AG04450 (cell line): ENCODE results near the gene TMEFF1. TPM values are rescaled to one million over a fixed set of nuclear protein-coding genes. Genes with fewer than 3 reads are reported as not detected.

ENCODE experiments used
- CTCF ChIA-PET: fragments of 300-600, 350-600 bp; formaldehyde crosslinking; extraction: SDS; loops from one replicate; lab custom pipeline; 2022; ENCODE audit warnings: antibody characterized with exemption, inconsistent platforms; lab: Charles Lee
- POLR2A ChIA-PET: fragments of 350-600 bp; formaldehyde crosslinking; extraction: SDS; loops from one replicate; lab custom pipeline; 2021; ENCODE audit warnings: antibody characterized with exemption, inconsistent platforms; lab: Yijun Ruan, JAX
- DNase-seq: peaks from one replicate; pipeline ENCODE4 v3.0.0-alpha.2; 2011; ENCODE audit warnings: low read depth, low spot score
- H3K27ac ChIP-seq: one replicate; pipeline ENCODE4 v1.5.1; 2012; ENCODE audit warnings: low read depth, low read length, control low read depth
- H3K27me3 ChIP-seq: one replicate; pipeline ENCODE4 v1.6.0; 2012; ENCODE audit warnings: low read length; ENCODE audit not compliant: control insufficient read depth, insufficient read depth
- H3K4me3 ChIP-seq: 2 replicates; pipeline ENCODE4 v1.5.1; 2011; ENCODE audit warnings: mild to moderate bottlenecking, low read depth, low read length, control low read depth
- H3K9me3 ChIP-seq: 2 replicates; pipeline ENCODE4 v1.5.1; 2012; ENCODE audit warnings: low read length; ENCODE audit not compliant: control insufficient read depth, insufficient read depth
- CTCF ChIP-seq: IDR thresholded peaks from 2 replicates; pipeline ENCODE4 v1.5.1; 2011; ENCODE audit warnings: low read depth, low read length, control low read depth, inconsistent platforms
- polyA plus RNA-seq: library from polyadenylated mRNA; depleted of rRNA; stranded (reverse); fragments of >200 nt; gene quantifications from 2 replicates; pipeline ENCODE4 v1.2.3, GENCODE V29; 2011

The TMEFF1 gene
- polyA plus RNA-seq, 1 experiment, result 0.45 TPM

GRCh38 chr9:100457517-100457916, 15.4 kb upstream of the TMEFF1 start:
- DNase-seq, result no peak
- no peaks in the 10 kb centered on the region for H3K27me3 ChIP-seq
- POLR2A ChIA-PET, result no interaction called here
- no peak overlapping the region for H3K4me3 ChIP-seq
- CTCF ChIA-PET, result no interaction called here
- H3K27ac ChIP-seq, result no peak overlapping the region
- peaks cover under 1% of the 10 kb centered on the region; the same call in 1 of the 2 replicates for H3K9me3 ChIP-seq
- no peak for TF ChIP-seq CTCF

- ChIA-PET POLR2A (no interaction called here), CTCF (interaction anchor here (1.1 kb wide), 2 partner anchors 21 to 22 kb away, joined by 3 to 5 read pairs; no protein-coding TSS in a partner anchor)
- Histone ChIP-seq H3K27me3 (no peaks in the 10 kb centered on the region), H3K9me3 (no peaks in the 10 kb centered on the region), H3K27ac (no peak overlapping the region), H3K4me3 (no peak overlapping the region)
- no peak for DNase-seq
- no peak for TF ChIP-seq CTCF
Observed at GRCh38 chr9:100459963-100460362, 13.0 kb upstream of the TMEFF1 start.

GRCh38 chr9:100465274-100465673, 7.7 kb upstream of the TMEFF1 start:
- H3K27me3 ChIP-seq, result no peaks in the 10 kb centered on the region
- POLR2A ChIA-PET, result no interaction called here
- no peak for DNase-seq
- CTCF ChIA-PET, result interaction anchor here (0.8 to 2.2 kb wide), 2 partner anchors 27 to 136 kb away, joined by 3 to 5 read pairs; no protein-coding TSS in a partner anchor
- H3K4me3 ChIP-seq, result no peak overlapping the region
- TF ChIP-seq CTCF, result no peak
- H3K9me3 ChIP-seq, result no peaks in the 10 kb centered on the region
- H3K27ac ChIP-seq, result no peak overlapping the region

- ChIA-PET CTCF (interaction anchor here (0.8 to 2.2 kb wide), 3 partner anchors 13 to 136 kb away, joined by 3 to 5 read pairs (median 4); no protein-coding TSS in a partner anchor), POLR2A (no interaction called here)
- Histone ChIP-seq H3K4me3 (no peak overlapping the region), H3K27me3 (no peaks in the 10 kb centered on the region), H3K27ac (no peak overlapping the region), H3K9me3 (no peaks in the 10 kb centered on the region)
- no peak for DNase-seq
- TF ChIP-seq CTCF, result no peak
Observed at GRCh38 chr9:100465761-100466160, 7.2 kb upstream of the TMEFF1 start.

- ChIA-PET CTCF (interaction anchor here (0.8 to 2.2 kb wide), 3 partner anchors 13 to 135 kb away, joined by 3 to 5 read pairs (median 4); no protein-coding TSS in a partner anchor), POLR2A (no interaction called here)
- TF ChIP-seq CTCF, result no peak
- no peak overlapping the region for H3K4me3 ChIP-seq
- DNase-seq, result no peak
- no peaks in the 10 kb centered on the region for H3K9me3 ChIP-seq
- no peak overlapping the region for H3K27ac ChIP-seq
- no peaks in the 10 kb centered on the region for H3K27me3 ChIP-seq
Observed at GRCh38 chr9:100466171-100466828, 6.6 kb upstream of the TMEFF1 start.
